22Rv1 (cell line): ENCODE results near the gene MED12L.

Source experiments
- CTCF ChIP-seq: fragments of 450-650 bp; IDR thresholded peaks from 2 replicates; pipeline ENCODE4 v1.5.1; 2017; ENCODE audit warnings: mild to moderate bottlenecking
- ZFX ChIP-seq: fragments of 450-650 bp; IDR thresholded peaks from 2 replicates; pipeline ENCODE4 v1.6.1; 2017; ENCODE audit warnings: antibody characterized with exemption, borderline replicate concordance

GRCh38 chr3:151154566-151154965 lies 69.1 kb downstream of the MED12L start:
- TF ChIP-seq CTCF: no peak
- TF ChIP-seq ZFX: no peak
